ENCODE results near the gene PTGES. TPM values are rescaled to one million over a fixed set of nuclear protein-coding genes. Genes with fewer than 3 reads are reported as not detected.

PTGES gene
- total RNA-seq, 1 donor from 2014 or later = 29.1 TPM

DNA sequence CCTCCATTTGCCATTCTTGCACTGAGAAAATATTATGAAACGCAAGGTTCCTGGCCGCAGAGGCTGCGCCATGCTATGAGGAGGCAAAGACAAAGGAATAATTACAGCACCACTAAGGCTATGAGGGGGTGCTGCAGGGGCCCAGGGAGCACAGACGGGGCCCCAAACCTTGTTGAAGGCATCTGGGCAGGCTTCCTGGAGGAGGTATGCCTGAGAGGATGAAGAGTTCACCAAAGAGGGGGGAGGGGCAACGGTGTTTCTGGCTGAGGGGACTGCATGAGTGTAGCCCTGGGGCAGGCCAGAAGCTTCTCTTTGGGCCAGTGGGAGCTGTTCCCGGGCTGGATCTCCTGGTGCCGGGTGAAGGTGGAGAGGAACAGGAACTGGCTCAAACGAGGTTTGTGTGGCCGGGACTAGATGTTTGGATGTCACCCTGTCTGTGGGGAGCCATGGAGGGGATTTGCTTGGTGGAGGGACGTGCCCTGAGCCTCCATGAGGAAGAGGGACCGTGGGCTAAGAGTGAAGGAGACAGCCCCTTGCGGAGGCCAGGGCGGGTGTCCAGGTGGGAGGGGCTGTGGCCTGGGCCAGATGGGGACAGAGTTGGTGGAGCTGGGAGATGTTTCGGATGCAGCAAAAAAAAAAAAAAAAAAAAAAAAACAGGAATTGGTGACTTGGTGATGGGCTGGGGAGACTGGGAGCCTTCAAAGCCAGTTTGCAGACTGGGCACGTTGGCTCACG, 28.2 kb downstream of the PTGES start:
- Mint-ChIP-seq H3K4me3 (no peak overlapping the region), H3K36me3 (no peaks in the 10 kb centered on the region), H3K27ac (no peak overlapping the region), H3K9me3 (no peaks in the 10 kb centered on the region), H3K4me1 (ENCODE audit: unreplicated experiment) (peaks cover 10% of the 10 kb centered on the region), H3K27me3 (peaks cover 8% of the 10 kb centered on the region)
- TF ChIP-seq, protein P1, sequence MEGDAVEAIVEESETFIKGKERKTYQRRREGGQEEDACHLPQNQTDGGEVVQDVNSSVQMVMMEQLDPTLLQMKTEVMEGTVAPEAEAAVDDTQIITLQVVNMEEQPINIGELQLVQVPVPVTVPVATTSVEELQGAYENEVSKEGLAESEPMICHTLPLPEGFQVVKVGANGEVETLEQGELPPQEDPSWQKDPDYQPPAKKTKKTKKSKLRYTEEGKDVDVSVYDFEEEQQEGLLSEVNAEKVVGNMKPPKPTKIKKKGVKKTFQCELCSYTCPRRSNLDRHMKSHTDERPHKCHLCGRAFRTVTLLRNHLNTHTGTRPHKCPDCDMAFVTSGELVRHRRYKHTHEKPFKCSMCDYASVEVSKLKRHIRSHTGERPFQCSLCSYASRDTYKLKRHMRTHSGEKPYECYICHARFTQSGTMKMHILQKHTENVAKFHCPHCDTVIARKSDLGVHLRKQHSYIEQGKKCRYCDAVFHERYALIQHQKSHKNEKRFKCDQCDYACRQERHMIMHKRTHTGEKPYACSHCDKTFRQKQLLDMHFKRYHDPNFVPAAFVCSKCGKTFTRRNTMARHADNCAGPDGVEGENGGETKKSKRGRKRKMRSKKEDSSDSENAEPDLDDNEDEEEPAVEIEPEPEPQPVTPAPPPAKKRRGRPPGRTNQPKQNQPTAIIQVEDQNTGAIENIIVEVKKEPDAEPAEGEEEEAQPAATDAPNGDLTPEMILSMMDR (conservative IDR thresholded peaks at IDR 0.05) = no peak
- DNase-seq (ENCODE audit: extremely low spot score, unreplicated experiment) = no peak

DNA sequence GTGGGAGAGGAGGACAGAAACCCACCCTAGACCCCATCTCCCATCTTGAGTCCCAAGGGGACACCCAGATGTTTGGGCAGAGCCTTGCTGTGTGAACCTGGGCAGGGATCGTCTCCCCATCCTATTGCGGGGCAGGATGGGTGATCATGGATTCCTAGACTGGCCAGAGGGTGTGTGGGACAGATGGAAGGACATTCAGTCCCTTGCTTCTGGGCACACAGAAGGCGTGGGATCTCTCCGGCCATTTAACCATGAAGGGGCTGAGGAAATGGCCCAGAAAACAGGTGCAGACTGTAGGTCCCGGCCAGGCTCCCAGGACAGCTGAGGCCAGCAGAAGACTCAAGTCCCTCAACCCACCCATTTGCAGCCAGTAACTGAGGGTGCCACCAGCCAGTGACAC, 29.9 kb downstream of the PTGES start:
- DNase-seq (ENCODE audit: extremely low spot score, unreplicated experiment) = no peak
- H3K27me3 Mint-ChIP-seq = peaks cover 6% of the 10 kb centered on the region
- TF ChIP-seq, protein P1 (conservative IDR thresholded peaks at IDR 0.05) = no peak
- H3K27ac Mint-ChIP-seq = no peak overlapping the region
- no peak overlapping the region for H3K4me3 Mint-ChIP-seq
- H3K36me3 Mint-ChIP-seq = no peaks in the 10 kb centered on the region
- H3K9me3 Mint-ChIP-seq = no peaks in the 10 kb centered on the region
- H3K4me1 Mint-ChIP-seq (ENCODE audit: unreplicated experiment) = peaks cover 10% of the 10 kb centered on the region

DNA sequence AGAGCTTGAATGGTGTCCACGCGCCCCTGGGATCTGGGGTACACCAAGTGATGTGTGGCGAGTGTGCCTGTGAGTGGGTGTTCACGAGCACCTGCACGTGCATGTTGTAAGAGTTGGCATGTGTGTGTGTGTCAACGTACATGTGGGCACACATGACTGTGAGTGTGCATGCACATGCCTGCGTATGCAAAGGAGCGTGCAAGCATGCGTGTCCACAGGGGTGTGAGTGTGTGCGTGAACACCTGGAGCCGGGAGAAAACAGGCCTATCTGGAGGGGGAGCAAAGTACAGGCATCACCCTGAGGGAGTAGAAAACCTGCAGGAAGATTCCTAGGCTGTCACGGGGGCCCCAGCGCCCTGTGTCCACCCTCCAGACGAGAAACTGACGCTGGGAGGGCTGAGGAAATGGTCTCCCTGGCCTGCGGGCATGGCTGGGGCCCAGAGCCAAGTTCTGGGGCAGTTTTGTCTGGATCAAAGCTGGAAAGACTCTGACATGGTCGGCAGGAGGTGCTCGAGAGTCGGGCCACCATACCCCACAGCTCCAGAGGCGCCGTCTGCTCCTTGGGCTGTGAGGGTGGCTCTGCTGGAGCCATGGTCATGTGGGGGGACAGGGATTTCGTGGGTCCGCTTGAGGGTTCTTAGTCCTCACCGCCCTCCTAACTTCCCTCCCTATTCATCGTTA, 31.8 kb downstream of the PTGES start:
- Mint-ChIP-seq H3K9me3 (no peaks in the 10 kb centered on the region), H3K4me1 (ENCODE audit: unreplicated experiment) (peaks cover 7% of the 10 kb centered on the region), H3K4me3 (no peak overlapping the region), H3K27me3 (peaks cover 3% of the 10 kb centered on the region), H3K36me3 (no peaks in the 10 kb centered on the region), H3K27ac (no peak overlapping the region)
- TF ChIP-seq, protein P1 (conservative IDR thresholded peaks at IDR 0.05) = peak; percentile 19
- no peak for DNase-seq (ENCODE audit: extremely low spot score, unreplicated experiment)

DNA sequence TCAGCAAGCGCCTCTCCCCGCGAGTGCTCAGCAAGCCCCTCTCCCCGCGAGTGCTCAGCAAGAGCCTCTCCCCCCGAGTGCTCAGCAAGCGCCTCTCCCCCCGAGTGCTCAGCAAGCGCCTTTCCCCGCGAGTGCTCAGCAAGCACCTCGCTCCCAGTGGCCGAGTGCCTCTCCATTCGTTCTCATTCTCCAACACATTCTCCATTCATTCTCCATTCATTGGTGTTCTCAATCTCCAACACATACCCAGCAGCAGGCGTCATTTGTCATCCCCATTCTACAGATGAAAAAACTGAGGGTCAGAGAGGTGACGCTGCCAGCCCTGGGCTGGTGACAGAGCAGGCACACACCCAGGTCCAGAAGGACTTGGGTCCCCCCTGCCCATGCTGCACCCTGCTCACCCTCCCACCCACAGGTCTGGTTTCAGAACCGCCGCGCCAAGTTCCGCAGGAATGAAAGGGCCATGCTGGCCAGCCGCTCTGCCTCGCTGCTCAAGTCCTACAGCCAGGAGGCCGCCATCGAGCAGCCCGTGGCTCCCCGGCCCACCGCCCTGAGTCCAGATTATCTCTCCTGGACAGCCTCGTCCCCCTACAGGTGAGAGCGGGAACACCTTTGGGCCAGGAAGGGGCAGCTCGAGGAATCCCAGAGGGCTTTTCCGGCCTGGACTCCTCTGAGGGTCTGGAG, 32.5 kb downstream of the PTGES start:
- Mint-ChIP-seq H3K27ac (no peak overlapping the region), H3K4me3 (no peak overlapping the region), H3K9me3 (no peaks in the 10 kb centered on the region), H3K4me1 (ENCODE audit: unreplicated experiment) (peaks cover 11% of the 10 kb centered on the region), H3K36me3 (no peaks in the 10 kb centered on the region), H3K27me3 (peaks cover 7% of the 10 kb centered on the region)
- TF ChIP-seq, protein P1 (conservative IDR thresholded peaks at IDR 0.05) = peak; percentile 61
- no peak for DNase-seq (ENCODE audit: extremely low spot score, unreplicated experiment)

DNA sequence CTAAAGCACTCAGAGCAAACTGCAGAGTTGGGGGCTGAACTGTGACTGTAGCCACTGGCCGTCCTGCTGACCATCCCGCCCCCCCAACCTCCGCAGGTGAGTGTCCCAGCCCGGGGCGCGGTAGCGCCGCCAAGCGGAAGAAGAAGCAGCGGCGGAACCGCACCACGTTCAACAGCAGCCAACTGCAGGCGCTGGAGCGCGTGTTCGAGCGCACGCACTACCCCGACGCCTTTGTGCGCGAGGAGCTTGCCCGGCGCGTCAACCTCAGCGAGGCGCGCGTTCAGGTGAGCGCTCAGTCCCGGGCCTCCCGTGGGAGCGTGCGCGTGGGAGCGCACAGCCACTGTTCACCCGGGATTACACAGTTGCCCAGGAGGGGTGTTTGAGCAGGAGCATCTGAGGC, 33.7 kb downstream of the PTGES start:
- peaks cover 7% of the 10 kb centered on the region for H3K27me3 Mint-ChIP-seq
- no peak for DNase-seq (ENCODE audit: extremely low spot score, unreplicated experiment)
- no peaks in the 10 kb centered on the region for H3K36me3 Mint-ChIP-seq
- H3K4me3 Mint-ChIP-seq = no peak overlapping the region
- peaks cover 11% of the 10 kb centered on the region for H3K4me1 Mint-ChIP-seq (ENCODE audit: unreplicated experiment)
- TF ChIP-seq, protein P1 (conservative IDR thresholded peaks at IDR 0.05) = no peak
- H3K27ac Mint-ChIP-seq = no peak overlapping the region
- H3K9me3 Mint-ChIP-seq = no peaks in the 10 kb centered on the region

Measured in type B pancreatic cell (in vitro differentiated cells).